Amniotic epithelial cell (primary cell): ENCODE measurements around the gene CHD5.

Source experiments
- DNase-seq: peaks from one replicate; pipeline ENCODE4 v3.0.0-alpha.2; 2010; ENCODE audit warnings: low read depth

CHD5 gene

GRCh38 chr1:6172549-6172948 is 7.6 kb downstream of the CHD5 start:
- DNase-seq: no peak

DNA sequence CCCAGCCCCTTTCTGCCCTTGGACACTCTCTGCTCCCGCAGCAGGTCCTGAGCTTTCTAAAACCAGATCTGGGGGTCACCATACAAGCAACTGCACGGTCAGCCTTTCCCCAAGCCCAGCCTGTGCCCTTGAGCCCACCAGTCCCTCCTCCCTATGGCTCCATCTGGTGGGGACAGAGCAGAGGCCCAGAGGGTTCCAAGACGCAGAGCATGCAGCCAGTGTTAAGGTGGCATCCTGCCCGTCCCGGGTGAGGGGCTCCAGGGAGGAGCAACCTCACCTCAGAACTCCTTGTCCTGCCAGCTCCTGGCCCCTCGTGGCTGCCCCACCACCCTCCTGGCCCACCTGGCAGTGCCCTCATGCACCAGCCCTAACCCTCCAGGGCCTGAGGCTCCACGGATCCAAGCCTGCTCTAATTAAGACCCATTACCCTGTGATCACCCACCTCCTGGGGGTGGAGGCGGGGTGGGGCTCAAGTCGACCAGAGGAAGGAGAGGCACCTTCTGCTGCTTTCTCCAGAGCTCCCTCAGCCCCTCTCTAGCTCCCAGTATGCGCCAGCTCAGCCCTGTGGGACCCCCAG is 8.5 kb downstream of the CHD5 start:
- DNase-seq: no peak

DNA sequence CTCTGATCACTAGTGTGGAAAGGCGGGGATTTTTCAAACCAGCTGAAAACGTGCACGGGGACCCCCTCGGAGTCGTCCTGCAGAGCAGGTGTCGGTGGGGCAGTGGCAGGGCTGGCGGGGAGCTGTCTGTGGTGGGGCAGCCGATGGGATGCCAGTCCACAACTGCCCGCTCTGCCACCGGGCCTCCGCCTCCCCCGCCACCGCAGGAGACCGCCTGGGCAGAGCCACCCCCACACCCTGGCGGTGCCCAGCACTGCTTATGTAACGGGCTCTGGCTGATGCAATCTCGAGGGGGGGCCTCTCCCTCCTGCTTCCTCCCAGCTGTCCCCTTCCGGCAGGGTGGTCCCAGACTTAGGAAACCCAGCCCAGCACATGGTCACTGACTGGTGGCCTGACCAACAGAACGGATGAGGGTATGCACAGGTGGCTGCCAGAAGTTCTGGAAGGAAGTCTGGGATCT is 9.3 kb downstream of the CHD5 start:
- DNase-seq: no peak

DNA sequence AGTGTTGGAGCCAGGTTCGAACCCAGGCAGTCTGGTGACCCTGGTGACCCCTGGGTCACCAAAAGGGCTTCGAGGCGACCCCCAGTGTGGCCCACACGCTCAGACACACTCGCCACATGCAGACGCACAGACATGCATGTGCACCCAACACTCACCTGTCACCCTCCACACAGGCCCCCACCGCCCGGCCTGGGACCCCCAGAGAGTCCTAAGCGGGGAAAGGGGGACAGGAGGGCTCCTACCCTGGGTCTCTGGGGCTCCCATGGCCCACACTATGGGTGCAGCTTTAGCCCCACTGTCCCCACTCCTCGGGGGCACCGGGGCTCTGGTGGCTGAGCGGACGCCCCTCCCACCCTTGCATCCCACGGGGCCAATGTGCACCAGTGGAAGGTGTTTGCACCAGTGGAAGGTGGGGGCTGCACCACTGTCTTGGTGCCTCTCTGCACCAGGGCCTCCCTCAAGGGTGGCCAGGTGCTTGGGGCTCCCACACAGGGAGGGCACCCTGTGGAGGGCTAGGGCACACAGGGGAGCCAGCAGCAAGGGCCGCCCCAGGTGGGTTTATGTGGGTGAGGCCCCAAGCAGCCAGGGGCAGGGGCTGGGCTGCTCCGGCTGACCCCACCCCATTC is 9.9 kb downstream of the CHD5 start:
- no peak for DNase-seq

GRCh38 chr1:6168947-6169586 is 11.1 kb downstream of the CHD5 start:
- no peak for DNase-seq

GRCh38 chr1:6167391-6168303 is 12.5 kb downstream of the CHD5 start:
- DNase-seq: no peak

DNA sequence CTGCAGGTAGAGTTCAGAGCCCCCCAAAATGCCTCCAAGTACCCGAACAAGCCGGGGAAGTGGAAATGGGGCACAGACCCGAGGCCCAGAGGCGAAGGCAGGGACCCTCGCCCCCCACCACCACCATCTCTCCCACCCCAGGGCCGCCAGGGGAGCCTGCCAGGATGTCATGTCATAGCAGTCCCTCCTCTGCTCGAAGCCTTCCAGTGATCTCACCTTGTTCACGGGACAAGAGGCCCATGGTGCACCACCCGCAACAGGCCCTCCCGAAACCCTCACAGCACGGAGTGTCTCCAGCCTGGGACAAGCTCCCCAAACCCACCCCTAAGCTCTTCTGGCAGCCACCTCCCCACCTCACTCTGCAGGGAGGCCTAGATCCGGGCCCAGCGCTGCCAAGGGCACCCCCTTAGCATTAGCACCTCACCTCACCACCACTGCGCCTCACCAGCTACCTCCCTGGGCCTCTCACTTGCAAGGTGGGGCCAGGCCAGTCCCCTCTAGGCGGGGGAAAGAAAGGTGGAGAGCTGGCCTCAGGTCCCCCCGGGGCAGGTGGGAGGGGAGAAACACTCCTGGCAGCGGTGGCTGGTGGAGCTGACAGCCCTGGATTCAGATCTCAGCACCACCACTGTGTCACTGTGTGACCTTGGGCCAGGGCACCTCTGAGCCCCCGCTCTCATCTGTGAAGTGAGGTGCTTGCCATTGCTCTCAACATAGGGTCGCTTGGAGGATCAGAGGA is 13.3 kb downstream of the CHD5 start:
- no peak for DNase-seq

GRCh38 chr1:6166221-6166620 is 13.9 kb downstream of the CHD5 start:
- DNase-seq: no peak

DNA sequence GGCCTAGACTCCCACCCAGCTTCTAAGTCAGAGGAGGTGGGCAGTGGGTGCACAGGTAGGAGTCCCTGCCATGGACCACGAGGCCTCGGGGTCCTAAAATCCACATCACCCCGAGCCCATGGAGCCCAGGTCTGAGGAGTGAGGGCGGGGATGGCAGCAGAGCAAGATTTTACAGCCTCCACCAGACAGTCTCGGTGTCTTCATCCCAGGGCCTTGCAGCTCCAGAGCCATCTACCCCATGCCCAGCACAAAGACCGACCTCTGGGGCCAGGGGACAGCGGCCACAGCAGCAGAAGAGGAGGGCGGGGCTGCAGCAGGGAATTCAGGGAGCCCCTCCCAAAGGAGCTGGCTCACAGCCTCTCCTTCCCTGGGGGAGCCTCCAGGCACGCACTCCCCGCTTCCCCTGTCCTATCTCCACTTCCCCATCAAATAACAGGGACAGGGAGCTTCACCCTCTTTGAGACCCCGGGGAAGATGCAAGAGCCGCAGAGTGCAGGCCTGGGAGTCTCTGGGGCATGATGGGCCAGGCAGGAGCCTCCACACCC is 14.6 kb downstream of the CHD5 start:
- no peak for DNase-seq

GRCh38 chr1:6165027-6165426 is 15.1 kb downstream of the CHD5 start:
- no peak for DNase-seq

GRCh38 chr1:6163973-6164617 is 16.0 kb downstream of the CHD5 start:
- DNase-seq: no peak

GRCh38 chr1:6163191-6163972 is 16.7 kb downstream of the CHD5 start:
- DNase-seq: no peak

DNA sequence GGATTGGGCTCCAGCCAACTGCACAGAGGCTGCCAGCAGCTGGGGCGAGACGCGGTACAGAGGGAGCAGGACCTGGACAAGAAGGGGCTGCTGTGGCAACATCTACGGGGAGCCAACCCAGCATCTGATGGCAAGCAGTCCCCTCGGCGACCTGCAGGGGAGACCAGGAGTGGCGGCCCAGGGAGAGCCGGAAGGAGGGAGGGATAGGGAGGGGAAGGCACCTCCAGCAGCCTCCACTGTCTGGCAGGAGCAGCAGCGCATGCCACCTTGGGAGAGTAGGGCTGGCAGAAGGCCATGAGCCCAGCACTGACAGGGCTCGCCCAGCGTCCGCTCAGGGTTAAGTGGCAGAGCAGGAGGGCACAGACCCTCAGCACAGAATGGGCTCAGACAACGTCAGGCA is 17.3 kb downstream of the CHD5 start:
- DNase-seq: no peak

DNA sequence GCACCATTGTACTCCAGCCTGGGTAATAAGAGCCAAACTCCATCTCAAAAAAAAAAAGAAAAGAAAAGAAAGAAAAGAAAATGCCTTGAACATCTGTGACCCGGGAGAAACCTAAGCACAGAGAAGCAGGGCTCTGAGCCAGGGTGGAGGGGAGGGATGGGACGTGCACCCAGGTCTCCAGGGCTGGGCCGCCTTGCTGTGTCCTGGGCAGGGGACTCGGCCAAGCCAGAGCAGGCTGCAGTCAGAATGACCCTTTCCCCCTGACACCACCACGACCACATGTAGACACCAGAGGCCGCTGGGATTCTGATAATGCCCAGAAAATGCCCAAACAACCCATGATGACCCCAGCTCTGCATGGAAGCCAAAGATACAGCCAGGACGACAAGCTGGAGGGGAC is 17.8 kb downstream of the CHD5 start:
- DNase-seq: no peak

DNA sequence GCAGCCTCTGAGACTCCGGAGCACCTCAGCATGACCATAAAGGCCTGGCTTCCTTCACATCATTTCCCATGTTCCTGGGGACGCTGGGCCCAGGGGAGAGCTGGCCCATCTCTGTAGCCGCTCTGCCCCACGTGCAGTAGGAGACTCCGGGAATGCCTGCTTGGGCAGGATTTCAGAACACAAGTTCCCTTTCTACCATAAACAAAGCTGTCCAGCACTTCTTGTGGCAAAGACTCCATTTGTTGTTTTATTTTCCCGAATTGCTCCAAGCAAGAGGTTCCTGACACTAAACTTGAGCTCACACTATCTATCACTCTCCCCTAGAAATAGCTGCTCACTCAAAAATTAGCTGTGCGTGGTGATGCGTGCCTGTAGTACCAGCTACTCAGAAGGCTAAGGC is 21.9 kb downstream of the CHD5 start:
- no peak for DNase-seq

GRCh38 chr1:6157528-6158174 is 22.5 kb downstream of the CHD5 start:
- peak; percentile 33 for DNase-seq

GRCh38 chr1:6157132-6157527 is 23.0 kb downstream of the CHD5 start:
- DNase-seq: no peak

DNA sequence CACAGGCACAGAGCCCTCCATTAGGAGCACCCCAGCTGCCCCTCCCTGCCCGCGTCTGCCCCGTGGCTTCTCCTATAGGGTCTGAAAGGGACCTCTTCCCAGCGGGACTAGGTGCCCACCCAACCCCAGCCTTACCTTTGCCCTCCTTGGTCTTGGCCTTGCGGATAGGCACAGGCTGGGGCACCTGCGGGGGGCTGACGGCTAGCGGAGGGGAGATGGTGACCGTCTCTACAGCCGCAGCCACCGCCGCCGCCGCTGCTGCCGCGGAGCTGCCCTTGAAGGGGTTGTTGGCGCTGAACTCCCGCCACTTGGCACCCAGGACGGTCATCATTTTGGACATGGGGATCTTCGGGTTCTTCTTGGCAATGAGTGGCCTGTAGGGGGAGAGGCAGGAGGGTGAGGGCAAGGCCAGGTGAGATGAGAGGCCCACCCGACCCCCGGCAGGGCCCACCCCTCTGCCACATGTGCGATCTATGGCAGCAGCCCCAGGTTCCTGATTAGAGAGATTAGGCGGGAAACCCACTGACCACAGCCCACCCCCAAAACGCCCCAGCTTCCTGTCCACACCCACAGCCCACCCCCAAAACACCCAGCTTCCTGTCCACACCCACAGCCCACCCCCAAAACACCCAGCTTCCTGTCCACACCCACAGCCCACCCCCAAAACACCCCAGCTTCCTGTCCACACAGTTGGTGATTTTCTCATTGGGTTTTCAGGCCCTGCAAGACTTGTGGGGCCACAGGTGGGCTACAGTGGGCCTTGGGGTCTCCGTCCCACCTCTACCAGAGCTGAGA is 25.4 kb downstream of the CHD5 start:
- DNase-seq: no peak

GRCh38 chr1:6152882-6153281 is 27.2 kb downstream of the CHD5 start:
- no peak for DNase-seq
